Left ventricle myocardium inferior (tissue), 1 donor: ENCODE data around the gene PRDX5. TPM values are rescaled to one million over a fixed set of nuclear protein-coding genes. Genes with fewer than 3 reads are reported as not detected.

Experiments
- DNase-seq: peaks from one replicate; pipeline ENCODE4 v3.0.0-alpha.2; 2020
- H3K27ac ChIP-seq: fragments of 200-600 bp; replicated peaks from 2 replicates; pipeline ENCODE4 v1.8.0; 2021
- H3K27me3 ChIP-seq: fragments of 200-600 bp; 2 replicates; pipeline ENCODE4 v1.8.0; 2021; ENCODE audit warnings: low read depth
- H3K36me3 ChIP-seq: fragments of 200-600 bp; 2 replicates; pipeline ENCODE4 v1.8.0; 2021
- H3K4me1 ChIP-seq: fragments of 200-600 bp; 2 replicates; pipeline ENCODE4 v1.8.0; 2021
- H3K4me3 ChIP-seq: fragments of 200-600 bp; 2 replicates; pipeline ENCODE4 v1.8.0; 2021; ENCODE audit warnings: mild to moderate bottlenecking, moderate library complexity
- H3K9me3 ChIP-seq: fragments of 200-600 bp; replicated peaks from 2 replicates; pipeline ENCODE4 v1.8.0; 2021
- CTCF ChIP-seq: fragments of 200-600 bp; IDR thresholded peaks from 2 replicates; pipeline ENCODE4 v1.8.0; 2021; ENCODE audit warnings: antibody characterized with exemption, mild to moderate bottlenecking, borderline replicate concordance
- intact Hi-C: fragments of 100-400 bp; cut with micrococcal nuclease; formaldehyde crosslinking; loops from one replicate; pipeline ENCODE4 v1.11.0; 2022
- total RNA-seq: library from RNA; stranded (reverse); fragmentation: NEBNext Ultra II Directional; extraction: Animal tissue kit (Norgen Biotek cat#: 25700); gene quantifications from one replicate; pipeline ENCODE4 v1.2.1, GENCODE V29; 2021
- donor health status: DM: no; HTN: yes; CAD: no; lungs with severe emphysema.

Gene PRDX5
- total RNA-seq, 1 donor from 2014 or later, result 321 TPM

- Histone ChIP-seq H3K9me3 (no peaks in the 10 kb centered on the region), H3K4me1 (peaks cover 52% of the 10 kb centered on the region), H3K36me3 (no peaks in the 10 kb centered on the region), H3K27me3 (peaks cover 32% of the 10 kb centered on the region), H3K27ac (no peak overlapping the region), H3K4me3 (no peak overlapping the region)
- no peak for TF ChIP-seq CTCF
- no peak for DNase-seq
- intact Hi-C loops, result no loop called here
Observed at GRCh38 chr11:64287676-64288352, 30.1 kb upstream of the PRDX5 start.

GRCh38 chr11:64288353-64288750, 29.6 kb upstream of the PRDX5 start:
- no peak for TF ChIP-seq CTCF
- no peak for DNase-seq
- intact Hi-C loops, result no loop called here
- Histone ChIP-seq H3K4me3 (no peak overlapping the region), H3K27me3 (peaks cover 37% of the 10 kb centered on the region), H3K9me3 (no peaks in the 10 kb centered on the region), H3K4me1 (peaks cover 47% of the 10 kb centered on the region), H3K36me3 (no peaks in the 10 kb centered on the region), H3K27ac (no peak overlapping the region)

- Histone ChIP-seq H3K27me3 (peaks cover 44% of the 10 kb centered on the region), H3K4me1 (peaks cover 40% of the 10 kb centered on the region), H3K27ac (no peak overlapping the region), H3K4me3 (no peak overlapping the region), H3K9me3 (no peaks in the 10 kb centered on the region), H3K36me3 (no peaks in the 10 kb centered on the region)
- no peak for DNase-seq
- intact Hi-C loops, result no loop called here
- no peak for TF ChIP-seq CTCF
Observed at GRCh38 chr11:64289002-64289564, 28.8 kb upstream of the PRDX5 start.

- Histone ChIP-seq H3K9me3 (no peaks in the 10 kb centered on the region), H3K27me3 (peaks cover 60% of the 10 kb centered on the region), H3K36me3 (no peaks in the 10 kb centered on the region), H3K4me3 (peak overlapping the region; percentile 61), H3K4me1 (peaks cover 27% of the 10 kb centered on the region), H3K27ac (no peak overlapping the region)
- no peak for TF ChIP-seq CTCF
- intact Hi-C loops, result no loop called here
- no peak for DNase-seq
Observed at GRCh38 chr11:64290352-64291261, 27.3 kb upstream of the PRDX5 start.

- Histone ChIP-seq H3K4me1 (peaks cover 21% of the 10 kb centered on the region), H3K27me3 (peaks cover 67% of the 10 kb centered on the region), H3K9me3 (no peaks in the 10 kb centered on the region), H3K36me3 (no peaks in the 10 kb centered on the region), H3K4me3 (peak within 1 kb of the TSS; percentile 61), H3K27ac (no peak within 1 kb of the TSS)
- DNase-seq, result no peak
- intact Hi-C loops, result no loop called here
- TF ChIP-seq CTCF, result no peak
Observed at GRCh38 chr11:64291262-64291751, 26.6 kb upstream of the PRDX5 start, which contains the start of gene KCNK4. Gene KCNK4, plus strand, starts transcription at chr11:64291302. Its CDS starts 1,717 bp downstream, at chr11:64293019.
